ENCODE measurements around the gene TEDDM1. TPM values are rescaled to one million over a fixed set of nuclear protein-coding genes. Genes with fewer than 3 reads are reported as not detected.

The TEDDM1 gene
- total and polyA plus RNA-seq, 2 experiments from 2014 or later = not detected

GRCh38 chr1:182392050-182393028 is 8.1 kb downstream of the TEDDM1 start (continued):
- TF ChIP-seq ZNF462 (CRISPR knock-in tag; IDR thresholded peaks at IDR 0.05) (no peak), POLR2AphosphoS5 (IDR thresholded peaks at IDR 0.05; ENCODE audit: low read depth) (no peak), EZH2 (IDR thresholded peaks at IDR 0.05; ENCODE audit: low read depth, unreplicated experiment) (no peak), ZNF114 (CRISPR knock-in tag; IDR thresholded peaks at IDR 0.05) (no peak), JUNB (IDR thresholded peaks at IDR 0.05; ENCODE audit: unreplicated experiment) (no peak), NANOG (IDR thresholded peaks at IDR 0.05; ENCODE audit: borderline replicate concordance) (no peak), ETS1 (IDR thresholded peaks at IDR 0.05) (no peak), STAT1 (IDR thresholded peaks at IDR 0.05; ENCODE audit: unreplicated experiment) (no peak), EZH2phosphoT487 (IDR thresholded peaks at IDR 0.05; ENCODE audit: unreplicated experiment) (no peak)

Measured in GM23338 (cell line).